ENCODE results near the gene GAB1. TPM values are rescaled to one million over a fixed set of nuclear protein-coding genes. Genes with fewer than 3 reads are reported as not detected.

Gene GAB1
- total RNA-seq, 2 donors from 2014 or later: 48.9 to 81.2 TPM

DNA sequence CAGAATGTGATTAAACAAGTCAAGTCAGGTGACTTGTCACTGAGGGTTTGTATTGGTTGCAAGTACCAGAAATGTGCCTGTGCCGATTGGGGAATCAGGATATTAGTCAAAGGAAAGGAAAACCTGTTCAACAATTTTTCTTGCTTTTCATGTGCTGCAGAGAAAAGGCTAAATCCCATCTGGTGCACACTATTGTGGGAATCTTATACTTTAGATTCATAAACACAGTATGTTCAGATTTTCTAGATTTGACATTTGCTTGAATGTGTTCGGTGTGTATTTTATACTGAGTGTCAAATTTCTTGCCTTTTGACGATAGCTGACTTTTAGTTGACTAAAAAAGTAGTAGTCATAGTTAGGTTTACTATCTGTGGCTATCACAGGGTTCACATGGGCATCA, 37.6 kb downstream of the GAB1 start:
- no peak overlapping the region for H3K27ac ChIP-seq

GRCh38 chr4:143374771-143375170, 38.1 kb downstream of the GAB1 start:
- Histone ChIP-seq H3K9ac (ENCODE audit: low read depth in 2 of 2, low read length in 2 of 2) (no peak overlapping the region), H3K27ac (no peak overlapping the region), H3K36me3 (no peaks in the 10 kb centered on the region), H3K27me3 (no peaks in the 10 kb centered on the region), H3K9me3 (no peaks in the 10 kb centered on the region), H3K4me1 (no peaks in the 10 kb centered on the region), H3K4me3 (no peak overlapping the region)
- intact Hi-C loops (cut with DNase I): no loop called here
- TF ChIP-seq, protein P1, sequence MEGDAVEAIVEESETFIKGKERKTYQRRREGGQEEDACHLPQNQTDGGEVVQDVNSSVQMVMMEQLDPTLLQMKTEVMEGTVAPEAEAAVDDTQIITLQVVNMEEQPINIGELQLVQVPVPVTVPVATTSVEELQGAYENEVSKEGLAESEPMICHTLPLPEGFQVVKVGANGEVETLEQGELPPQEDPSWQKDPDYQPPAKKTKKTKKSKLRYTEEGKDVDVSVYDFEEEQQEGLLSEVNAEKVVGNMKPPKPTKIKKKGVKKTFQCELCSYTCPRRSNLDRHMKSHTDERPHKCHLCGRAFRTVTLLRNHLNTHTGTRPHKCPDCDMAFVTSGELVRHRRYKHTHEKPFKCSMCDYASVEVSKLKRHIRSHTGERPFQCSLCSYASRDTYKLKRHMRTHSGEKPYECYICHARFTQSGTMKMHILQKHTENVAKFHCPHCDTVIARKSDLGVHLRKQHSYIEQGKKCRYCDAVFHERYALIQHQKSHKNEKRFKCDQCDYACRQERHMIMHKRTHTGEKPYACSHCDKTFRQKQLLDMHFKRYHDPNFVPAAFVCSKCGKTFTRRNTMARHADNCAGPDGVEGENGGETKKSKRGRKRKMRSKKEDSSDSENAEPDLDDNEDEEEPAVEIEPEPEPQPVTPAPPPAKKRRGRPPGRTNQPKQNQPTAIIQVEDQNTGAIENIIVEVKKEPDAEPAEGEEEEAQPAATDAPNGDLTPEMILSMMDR (IDR thresholded peaks at IDR 0.05): no peak
- no peak for DNase-seq

More for the DNA sequence above, 37.6 kb downstream of the GAB1 start:
- no peak for DNase-seq
- TF ChIP-seq, protein P1 (IDR thresholded peaks at IDR 0.05): no peak
- H3K4me1 ChIP-seq: no peaks in the 10 kb centered on the region
- H3K36me3 ChIP-seq: no peaks in the 10 kb centered on the region
- H3K4me3 ChIP-seq: no peak overlapping the region
- H3K9me3 ChIP-seq: no peaks in the 10 kb centered on the region
- no peak overlapping the region for H3K9ac ChIP-seq (ENCODE audit: low read depth in 2 of 2, low read length in 2 of 2)
- H3K27me3 ChIP-seq: no peaks in the 10 kb centered on the region
- intact Hi-C loops (cut with DNase I): no loop called here

- no peak overlapping the region for H3K27ac ChIP-seq
- no peaks in the 10 kb centered on the region for H3K27me3 ChIP-seq
- H3K9ac ChIP-seq (ENCODE audit: low read depth in 2 of 2, low read length in 2 of 2): no peak overlapping the region
- no peaks in the 10 kb centered on the region for H3K9me3 ChIP-seq
- H3K4me1 ChIP-seq: no peaks in the 10 kb centered on the region
- intact Hi-C loops (cut with DNase I): no loop called here
- peak; percentile 47 for DNase-seq
- TF ChIP-seq, protein P1 (IDR thresholded peaks at IDR 0.05): peak; percentile 21
- no peaks in the 10 kb centered on the region for H3K36me3 ChIP-seq
- H3K4me3 ChIP-seq: no peak overlapping the region
These were observed 38.8 kb downstream of the GAB1 start for GRCh38 chr4:143375326-143376073.

DNA sequence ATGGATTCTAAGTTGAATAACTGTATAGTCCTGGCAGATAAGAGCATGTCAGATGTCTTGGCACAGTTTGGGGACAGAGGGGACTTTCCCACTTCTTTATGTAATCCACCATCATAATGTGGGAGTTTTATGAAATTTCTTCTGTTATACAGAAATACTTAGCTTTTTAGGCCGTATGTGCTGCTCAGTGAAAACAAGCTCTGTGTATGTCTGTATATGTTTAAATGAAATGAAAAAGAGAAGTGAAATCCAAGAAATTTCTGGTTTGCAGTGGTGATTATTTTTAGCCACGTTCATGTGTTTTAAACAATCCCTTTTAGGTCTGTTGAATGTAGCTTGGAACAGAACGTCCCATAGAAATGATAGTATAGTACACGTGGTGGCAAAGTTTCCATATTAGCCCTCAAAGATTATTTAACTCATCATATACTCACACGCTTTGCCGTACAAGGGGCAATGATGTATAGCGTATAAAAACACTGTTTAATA, 41.0 kb downstream of the GAB1 start:
- intact Hi-C loops (cut with DNase I): no loop called here
- H3K4me3 ChIP-seq: no peak overlapping the region
- TF ChIP-seq, protein P1 (IDR thresholded peaks at IDR 0.05): no peak
- no peaks in the 10 kb centered on the region for H3K27me3 ChIP-seq
- H3K27ac ChIP-seq: no peak overlapping the region
- H3K36me3 ChIP-seq: no peaks in the 10 kb centered on the region
- peaks cover 3% of the 10 kb centered on the region for H3K4me1 ChIP-seq
- peak overlapping the region in 1 of 2 donors; percentile 35 for H3K9ac ChIP-seq (ENCODE audit: low read depth in 2 of 2, low read length in 2 of 2)
- H3K9me3 ChIP-seq: no peaks in the 10 kb centered on the region
- DNase-seq: no peak

GRCh38 chr4:143380629-143381028, 44.0 kb downstream of the GAB1 start:
- peaks cover 3% of the 10 kb centered on the region for H3K4me1 ChIP-seq
- H3K27ac ChIP-seq: peak overlapping the region; percentile 64
- intact Hi-C loops (cut with DNase I): no loop called here
- no peak overlapping the region for H3K9ac ChIP-seq (ENCODE audit: low read depth in 2 of 2, low read length in 2 of 2)
- TF ChIP-seq, protein P1 (IDR thresholded peaks at IDR 0.05): no peak
- H3K27me3 ChIP-seq: no peaks in the 10 kb centered on the region
- DNase-seq: no peak
- no peaks in the 10 kb centered on the region for H3K36me3 ChIP-seq
- no peaks in the 10 kb centered on the region for H3K9me3 ChIP-seq
- H3K4me3 ChIP-seq: no peak overlapping the region

Measured in colonic mucosa (tissue), 4 donors.